ENCODE results near the gene DSCAM. TPM values are rescaled to one million over a fixed set of nuclear protein-coding genes. Genes with fewer than 3 reads are reported as not detected.

DSCAM gene
- total and polyA plus RNA-seq, 2 donors (not counting 3 experiments of a cell fraction or from before 2014, with no cell fraction given): not detected

DNA sequence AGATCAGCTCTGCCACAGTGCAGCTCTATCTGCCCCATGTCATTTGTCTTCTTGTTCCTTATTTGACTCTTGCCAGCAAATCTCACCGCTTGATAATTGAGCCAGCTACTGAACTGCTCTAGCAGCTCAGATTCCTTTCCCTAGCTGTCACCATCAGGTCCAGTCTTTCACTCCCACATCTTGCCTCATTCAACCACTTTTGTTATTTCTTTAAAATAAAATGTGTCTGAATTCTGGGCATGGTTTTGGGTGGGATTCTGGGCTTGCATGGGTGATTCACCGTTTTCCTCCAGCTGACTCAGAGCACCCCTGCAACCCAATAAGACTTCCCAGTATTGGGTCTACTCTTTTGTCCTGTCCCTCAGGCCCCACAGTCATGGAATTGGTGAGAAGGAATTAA is 215.7 kb downstream of the DSCAM start:
- Histone ChIP-seq H3K9me1 (replicated peaks; ENCODE audit: control insufficient read depth, extremely low read depth, insufficient read depth, low read length) (no peaks in the 10 kb centered on the region), H3K4me1 (ENCODE audit: control insufficient read depth, extremely low read depth, insufficient read depth, low read length) (no peaks in the 10 kb centered on the region), H3K9me3 (replicated peaks; ENCODE audit: control insufficient read depth, insufficient read depth, low read length) (peaks cover 10% of the 10 kb centered on the region), H3K9ac (replicated peaks; ENCODE audit: extremely low read depth, insufficient read depth, low read length) (no peak overlapping the region), H3K4me3 (replicated peaks in 1 of 3; ENCODE audit: insufficient read depth in 1 of 3, low read depth in 1 of 3, low read length in 3 of 3) (no peak overlapping the region), H3K79me2 (ENCODE audit: control insufficient read depth, insufficient read depth, low read length) (no peaks in the 10 kb centered on the region), H3K4me2 (ENCODE audit: insufficient read depth, low read length) (no peak overlapping the region), H3K36me3 (ENCODE audit: control insufficient read depth in 2 of 2, extremely low read depth in 1 of 2, insufficient read depth in 2 of 2, low read length in 2 of 2) (no peaks in the 10 kb centered on the region), H3K27ac (ENCODE audit: insufficient read depth, low read depth, low read length) (no peak overlapping the region), H3K27me3 (ENCODE audit: control insufficient read depth in 2 of 2, insufficient read depth in 2 of 2, low read length in 2 of 2) (no peaks in the 10 kb centered on the region), H4K20me1 (replicated peaks; ENCODE audit: control insufficient read depth, extremely low read depth, insufficient read depth, low read length) (no peaks in the 10 kb centered on the region), H2AFZ (ENCODE audit: low read depth, low read length) (no peak overlapping the region)
- POLR2A ChIA-PET: no interaction called here
- CTCF ChIA-PET: no interaction called here
- TF ChIP-seq FOS (IDR thresholded peaks at IDR 0.05; ENCODE audit: borderline replicate concordance, insufficient read depth, low read length) (no peak), MYC (IDR thresholded peaks at IDR 0.05; ENCODE audit: low read depth, low read length) (no peak), GATA2 (IDR thresholded peaks at IDR 0.05; ENCODE audit: insufficient read depth, insufficient read length, low read depth, low read length) (no peak), JUN (IDR thresholded peaks at IDR 0.05; ENCODE audit: borderline replicate concordance, insufficient read depth, insufficient read length, low read depth) (no peak), POLR2AphosphoS5 (IDR thresholded peaks at IDR 0.05; ENCODE audit: insufficient read depth, low read depth, low read length) (no peak), EZH2 (IDR thresholded peaks at IDR 0.05; ENCODE audit: borderline replicate concordance, low read depth, low read length, severe bottlenecking) (no peak), POLR2A (IDR thresholded peaks at IDR 0.05; ENCODE audit: low read depth, low read length) (no peak), MAX (IDR thresholded peaks at IDR 0.05; ENCODE audit: insufficient read depth, insufficient read length) (no peak)
- TF ChIP-seq, protein P1, sequence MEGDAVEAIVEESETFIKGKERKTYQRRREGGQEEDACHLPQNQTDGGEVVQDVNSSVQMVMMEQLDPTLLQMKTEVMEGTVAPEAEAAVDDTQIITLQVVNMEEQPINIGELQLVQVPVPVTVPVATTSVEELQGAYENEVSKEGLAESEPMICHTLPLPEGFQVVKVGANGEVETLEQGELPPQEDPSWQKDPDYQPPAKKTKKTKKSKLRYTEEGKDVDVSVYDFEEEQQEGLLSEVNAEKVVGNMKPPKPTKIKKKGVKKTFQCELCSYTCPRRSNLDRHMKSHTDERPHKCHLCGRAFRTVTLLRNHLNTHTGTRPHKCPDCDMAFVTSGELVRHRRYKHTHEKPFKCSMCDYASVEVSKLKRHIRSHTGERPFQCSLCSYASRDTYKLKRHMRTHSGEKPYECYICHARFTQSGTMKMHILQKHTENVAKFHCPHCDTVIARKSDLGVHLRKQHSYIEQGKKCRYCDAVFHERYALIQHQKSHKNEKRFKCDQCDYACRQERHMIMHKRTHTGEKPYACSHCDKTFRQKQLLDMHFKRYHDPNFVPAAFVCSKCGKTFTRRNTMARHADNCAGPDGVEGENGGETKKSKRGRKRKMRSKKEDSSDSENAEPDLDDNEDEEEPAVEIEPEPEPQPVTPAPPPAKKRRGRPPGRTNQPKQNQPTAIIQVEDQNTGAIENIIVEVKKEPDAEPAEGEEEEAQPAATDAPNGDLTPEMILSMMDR (IDR thresholded peaks at IDR 0.05; ENCODE audit: extremely low read depth in 1 of 2, insufficient read depth in 1 of 2, low read depth in 1 of 2, low read length in 2 of 2): no peak
- FAIRE-seq (no peak), DNase-seq (ENCODE audit: low read depth, low spot score) (no peak)
- intact Hi-C loops (cut with micrococcal nuclease): no loop called here
- no TSS peak for BruUV-seq (replicated peaks)
- dilution Hi-C loops (cut with MboI; ENCODE audit: extremely low pct_ligation_motif_present, low sequenced_read_pairs): no loop called here
